Fibroblast of skin of right quadriceps (primary cell): ENCODE results near the gene ZNF507.
"Not testable (repeated sequence)": the region's sequence is repeated elsewhere in the genome, so short reads cannot be mapped to it uniquely, and the experiment has no call there.

Source experiments
- DNase-seq: peaks from one replicate; pipeline ENCODE4 v3.0.0-alpha.2; 2013

The ZNF507 gene

DNA sequence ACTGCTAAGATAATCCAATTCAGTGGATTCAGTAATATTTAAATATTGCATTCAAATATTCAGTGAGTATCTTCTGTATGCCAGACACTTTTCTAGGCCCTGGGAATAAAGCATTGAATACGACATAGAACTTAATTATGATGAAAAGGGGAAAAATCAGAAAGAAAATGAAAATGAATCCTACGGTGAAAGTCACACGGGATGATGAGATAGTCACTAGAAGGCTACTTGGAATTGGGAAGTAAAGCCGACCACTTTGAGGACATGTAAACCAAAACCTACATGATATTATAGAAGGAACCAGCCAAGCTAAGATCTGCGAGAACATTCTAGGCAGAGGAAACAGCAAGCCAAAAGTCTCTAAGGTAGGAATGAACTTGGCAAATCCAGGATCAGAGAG lies 70.3 kb downstream of the ZNF507 start:
- DNase-seq = no peak

DNA sequence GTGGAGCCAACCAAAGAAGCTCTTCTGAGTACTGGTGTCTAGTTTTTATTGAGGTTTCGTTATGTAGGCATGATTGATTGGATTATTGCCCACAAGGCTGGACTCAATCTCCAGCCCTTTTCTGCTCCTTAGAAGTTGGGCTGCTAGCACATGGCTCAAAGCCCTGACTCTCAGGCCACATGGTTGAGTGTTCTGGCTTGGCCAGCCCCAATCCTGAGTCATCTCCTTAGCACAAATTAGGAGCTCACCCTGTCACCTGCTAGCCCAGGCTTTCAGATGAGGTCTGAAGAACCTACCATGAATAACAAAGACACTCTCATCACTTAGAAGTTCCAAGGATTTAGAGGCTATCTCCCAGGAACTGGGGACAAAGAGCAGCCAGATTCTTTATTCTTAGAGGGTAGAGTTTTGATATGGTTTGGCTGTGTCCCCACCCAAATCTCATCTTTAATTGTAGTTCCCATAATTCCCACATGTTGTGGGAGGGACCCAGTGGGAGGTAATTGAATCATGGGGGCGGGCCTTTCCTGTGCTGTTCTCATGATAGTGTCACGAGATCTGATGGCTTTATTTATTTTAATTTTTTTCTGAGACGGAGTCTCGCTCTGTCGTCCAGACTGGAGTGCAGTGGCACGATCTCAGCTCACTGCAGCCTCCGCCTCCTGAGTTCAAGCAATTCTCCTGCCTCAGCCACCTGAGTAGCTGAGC lies 71.5 kb downstream of the ZNF507 start:
- no peak for DNase-seq

- DNase-seq = no peak
Observed at GRCh38 chr19:32418155-32418554, 72.7 kb downstream of the ZNF507 start.

- DNase-seq = no peak
Observed at GRCh38 chr19:32421589-32422361, 76.4 kb downstream of the ZNF507 start.

GRCh38 chr19:32422435-32422834 lies 77.0 kb downstream of the ZNF507 start:
- no peak for DNase-seq

DNA sequence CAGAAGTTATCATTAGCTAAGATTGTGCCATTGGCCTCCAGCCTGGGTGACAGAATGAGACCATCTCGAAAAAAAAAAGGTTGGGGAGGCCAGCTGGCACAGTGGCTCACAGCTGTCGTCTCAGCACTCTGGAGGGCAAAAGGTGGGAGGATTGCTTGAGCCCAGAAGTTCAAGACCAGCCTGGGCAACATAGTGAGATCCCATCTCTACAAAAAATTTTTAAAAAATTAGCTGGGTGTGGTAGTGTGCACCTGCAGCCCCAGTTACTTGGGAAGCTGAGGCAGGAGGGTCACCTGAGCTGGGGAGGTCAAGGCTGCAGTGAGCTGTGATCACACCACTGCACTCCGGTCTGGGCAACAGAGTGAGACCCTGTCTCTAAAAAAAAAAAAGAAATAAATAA lies 78.5 kb downstream of the ZNF507 start:
- DNase-seq = not testable (repeated sequence)

GRCh38 chr19:32427536-32427935 lies 82.1 kb downstream of the ZNF507 start:
- no peak for DNase-seq

DNA sequence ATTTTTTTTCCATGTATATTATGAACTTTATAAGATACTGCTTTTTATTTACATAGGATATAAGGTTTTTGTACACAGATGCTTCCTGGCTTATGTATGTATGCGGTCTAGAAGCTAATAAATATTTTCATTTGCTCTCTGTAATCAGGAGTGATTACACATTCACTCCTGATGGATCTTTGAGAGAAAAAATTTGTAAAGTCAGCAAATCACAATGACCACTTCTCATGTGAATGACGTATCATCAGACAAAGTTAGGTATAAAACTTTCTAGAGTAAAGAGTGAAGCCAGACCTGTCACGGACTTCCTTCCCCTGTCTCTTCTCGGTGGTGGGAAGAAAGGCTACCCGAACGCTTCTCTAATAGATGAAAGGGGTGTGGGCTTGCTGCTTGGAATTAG lies 91.3 kb downstream of the ZNF507 start:
- DNase-seq = no peak

- DNase-seq = no peak
Observed at GRCh38 chr19:32437096-32437495, 91.7 kb downstream of the ZNF507 start.
